Stimulated activated CD8-positive, alpha-beta memory T cell treated with anti-CD3 and anti-CD28 coated beads, Interleukin-15, amount 100 ng/mL, for 24 hours (primary cell): ENCODE results near the gene GALNT17.

Experiments
- DNase-seq: peaks from one replicate; pipeline ENCODE4 v3.0.0-alpha.2; 2020; ENCODE audit warnings: low read depth

GALNT17 gene

DNA sequence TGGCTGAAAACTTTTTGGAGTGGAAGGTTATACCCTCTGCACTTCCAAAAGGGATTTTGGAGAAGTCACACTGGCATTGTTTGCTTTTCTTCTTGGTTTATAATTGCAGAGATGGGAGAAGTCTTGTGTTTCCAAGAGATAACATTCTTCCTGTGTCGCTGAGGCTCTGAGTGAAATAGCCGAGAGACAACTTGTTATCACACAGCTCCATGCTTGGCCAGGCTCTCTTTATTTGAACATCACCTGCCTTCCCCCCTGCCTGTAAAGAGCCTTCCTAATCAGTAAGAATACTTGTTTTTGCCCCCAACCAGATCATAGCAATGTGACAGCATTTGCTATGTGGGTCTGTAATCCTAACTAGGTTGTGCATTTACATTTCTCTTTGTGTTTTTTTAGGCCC lies 270.7 kb downstream of the GALNT17 start:
- DNase-seq, result no peak

DNA sequence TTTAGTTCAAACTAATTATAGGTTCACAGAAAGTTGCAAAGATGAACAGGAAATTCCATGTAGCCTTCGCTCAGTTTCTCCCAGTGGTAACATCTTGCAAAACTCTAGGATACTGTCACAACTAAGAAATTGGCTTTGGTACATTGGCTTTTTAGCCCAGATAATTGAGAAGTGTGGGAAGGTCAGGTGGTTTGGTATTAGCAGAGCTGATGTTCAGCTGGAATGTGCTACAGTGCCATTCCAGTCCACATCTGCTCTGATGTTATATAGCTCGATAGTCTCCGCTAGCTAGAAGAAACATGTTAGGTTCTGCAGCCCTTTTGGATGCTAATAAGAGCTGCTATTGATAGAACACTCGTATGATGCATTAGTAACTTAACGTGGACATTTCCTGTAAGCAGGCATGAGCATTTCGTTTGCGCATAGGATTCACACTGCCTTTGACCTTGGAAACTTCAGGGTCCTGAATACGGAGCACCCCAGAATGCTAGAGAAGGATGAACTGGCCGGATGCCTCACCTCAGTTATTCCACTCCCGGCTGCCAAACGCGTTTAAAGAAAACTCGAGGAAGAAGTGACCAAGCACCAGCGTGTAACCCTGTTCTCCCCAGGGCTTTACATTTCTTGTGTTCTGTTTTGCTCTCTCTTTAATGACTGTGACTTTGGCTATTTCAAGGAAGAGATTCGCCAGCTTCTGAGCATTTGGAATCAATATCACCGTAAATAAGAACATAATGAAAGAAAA lies 271.4 kb downstream of the GALNT17 start:
- no peak for DNase-seq

DNA sequence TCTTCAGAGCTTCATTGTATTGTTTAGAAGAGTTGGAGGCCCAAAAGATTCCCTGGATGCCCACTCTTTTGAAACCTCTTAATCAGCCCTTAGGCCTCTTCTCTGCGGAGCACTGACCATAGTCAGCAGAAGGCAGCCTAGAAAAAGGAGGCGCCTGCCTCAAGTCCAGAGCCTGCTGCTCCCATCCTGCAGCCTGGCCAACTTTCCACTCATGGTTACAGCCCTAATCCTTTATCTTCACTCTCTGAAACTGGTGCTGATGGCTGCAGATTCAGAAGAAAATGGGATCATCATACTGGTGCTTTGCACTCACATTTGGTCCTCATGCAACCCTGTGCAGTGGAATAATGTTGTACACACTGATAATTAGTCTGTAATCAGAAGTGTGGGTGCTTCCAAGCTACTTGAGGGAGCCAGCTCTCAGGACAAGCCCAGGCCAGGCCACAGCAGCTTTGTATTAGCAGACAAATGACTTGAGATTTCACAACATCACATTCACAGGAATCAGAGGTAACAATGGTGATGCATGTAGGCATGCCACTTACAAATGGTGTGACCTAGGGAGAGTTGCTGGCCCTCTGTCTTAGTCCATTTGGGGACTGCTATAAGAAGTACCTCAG lies 272.9 kb downstream of the GALNT17 start:
- DNase-seq, result no peak

DNA sequence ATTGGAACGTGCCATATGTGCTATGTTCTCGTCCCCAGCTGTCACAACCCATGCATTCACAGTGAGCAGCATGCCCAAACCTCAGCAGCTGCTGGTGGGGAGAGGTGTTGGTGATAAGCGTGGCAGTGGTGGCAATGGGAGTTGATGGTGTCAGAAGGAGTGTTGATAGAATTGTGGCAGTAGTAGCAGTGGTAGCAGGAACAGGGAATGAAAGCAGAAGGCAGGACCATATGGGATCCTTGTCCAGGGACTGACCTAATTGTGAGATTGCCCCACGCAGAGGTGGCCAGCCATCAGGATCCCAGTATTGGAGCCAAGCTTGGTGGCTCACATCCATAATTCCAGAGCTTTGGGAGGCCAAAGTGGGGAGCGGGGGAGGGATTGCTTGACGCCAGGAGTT lies 276.3 kb downstream of the GALNT17 start:
- DNase-seq, result no peak

DNA sequence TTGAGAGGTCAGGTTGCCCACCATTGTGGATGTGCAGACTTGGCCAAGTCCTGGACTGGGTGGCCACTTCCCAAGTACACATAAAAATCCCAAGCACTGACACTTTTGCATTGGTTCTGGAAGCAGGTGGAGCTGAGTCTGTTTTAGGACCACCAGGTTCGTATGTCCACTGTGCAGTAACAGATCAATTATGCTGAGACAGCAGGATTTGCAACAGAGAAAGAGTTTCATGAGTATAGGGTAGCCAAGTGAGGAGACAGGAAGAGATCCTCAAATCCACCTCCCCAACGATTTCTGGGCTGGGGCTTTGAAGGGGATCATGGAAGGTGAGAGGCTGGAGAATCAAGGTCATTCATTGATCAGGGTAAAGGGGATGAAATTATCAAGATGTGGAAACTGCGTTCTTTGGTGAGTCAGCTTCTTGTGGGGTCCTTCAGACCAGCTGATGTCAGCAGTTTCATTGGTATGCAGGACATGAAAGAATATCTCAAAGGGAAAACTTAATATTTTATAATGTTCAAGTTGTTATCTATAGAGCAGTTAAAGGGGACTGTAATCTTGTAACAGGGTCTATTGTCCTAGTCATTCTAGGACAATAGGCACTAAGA lies 277.7 kb downstream of the GALNT17 start:
- no peak for DNase-seq

DNA sequence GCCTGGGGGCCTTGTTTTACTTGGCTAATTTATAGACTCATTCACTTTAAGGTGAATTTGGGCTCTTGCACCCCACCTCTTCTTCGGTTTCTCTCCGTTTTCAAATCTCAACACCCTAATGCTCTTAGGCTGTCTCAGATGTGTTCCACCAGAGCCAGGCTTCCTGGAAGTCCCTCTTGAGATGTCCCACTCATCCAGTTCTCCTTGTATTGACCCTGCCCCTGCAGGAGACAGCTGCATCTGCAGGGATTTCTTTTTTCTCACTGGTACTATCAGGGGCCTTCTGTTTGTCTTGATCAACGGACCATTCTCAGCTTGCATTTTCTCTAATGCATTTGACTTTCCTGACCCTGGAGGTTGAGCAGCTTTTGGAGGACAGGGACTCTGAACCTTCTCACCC lies 279.5 kb downstream of the GALNT17 start:
- no peak for DNase-seq

DNA sequence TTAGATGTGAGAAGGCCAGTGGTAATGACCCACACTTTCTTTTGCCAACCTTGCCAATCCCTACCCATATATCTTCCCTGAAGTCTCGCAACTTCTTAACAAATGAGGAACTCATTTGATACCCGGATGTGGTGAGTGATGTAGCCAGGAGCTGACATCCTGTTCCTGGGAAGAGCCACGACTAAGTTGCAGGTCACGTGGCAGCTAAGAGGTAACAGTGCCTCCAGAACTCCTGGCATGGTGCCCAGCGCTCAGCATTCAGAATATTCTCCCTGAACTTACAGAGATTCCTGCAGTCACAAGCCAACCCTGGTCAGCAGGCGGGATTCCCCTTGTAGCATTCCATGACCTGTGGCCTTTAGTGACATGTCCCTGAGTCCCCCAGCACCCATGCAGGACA lies 282.5 kb downstream of the GALNT17 start:
- no peak for DNase-seq

DNA sequence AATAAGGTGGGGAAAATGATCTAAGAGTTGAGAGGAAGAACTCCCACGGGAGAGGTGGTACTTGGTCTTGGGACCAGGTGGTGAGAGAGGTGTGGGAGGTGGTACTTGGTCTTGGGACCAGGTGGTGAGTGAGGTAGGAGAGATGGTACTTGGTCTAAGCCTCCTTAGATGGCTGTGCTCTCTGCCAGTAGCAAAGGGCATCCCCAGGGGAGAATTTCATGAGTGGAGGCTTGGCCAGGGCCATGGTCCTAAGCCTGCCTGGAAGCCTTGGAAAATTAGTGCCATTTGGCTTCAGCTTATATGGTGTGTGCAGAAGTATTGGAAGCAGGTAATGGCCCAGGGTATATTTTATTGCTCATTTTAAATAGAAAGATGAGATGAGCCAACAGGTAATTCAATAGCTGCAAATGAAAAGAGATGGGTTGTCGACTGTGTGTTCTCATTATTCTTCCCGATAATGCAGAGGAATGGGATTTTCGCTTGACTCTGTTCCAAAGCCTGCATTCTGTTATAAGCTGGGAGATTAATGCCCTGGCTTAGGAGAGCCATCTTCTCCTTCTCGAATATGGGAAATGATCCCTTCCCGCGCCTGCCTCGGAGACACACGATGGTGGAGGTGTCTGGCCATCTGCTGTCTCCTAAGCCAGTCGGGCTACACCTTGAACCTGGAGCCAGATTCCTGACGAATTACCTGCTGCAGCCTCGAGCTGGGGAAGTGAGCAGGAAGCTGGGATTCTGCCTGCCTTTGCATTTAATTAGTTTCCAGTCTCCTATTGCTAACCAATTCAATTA lies 287.8 kb downstream of the GALNT17 start:
- DNase-seq, result no peak

DNA sequence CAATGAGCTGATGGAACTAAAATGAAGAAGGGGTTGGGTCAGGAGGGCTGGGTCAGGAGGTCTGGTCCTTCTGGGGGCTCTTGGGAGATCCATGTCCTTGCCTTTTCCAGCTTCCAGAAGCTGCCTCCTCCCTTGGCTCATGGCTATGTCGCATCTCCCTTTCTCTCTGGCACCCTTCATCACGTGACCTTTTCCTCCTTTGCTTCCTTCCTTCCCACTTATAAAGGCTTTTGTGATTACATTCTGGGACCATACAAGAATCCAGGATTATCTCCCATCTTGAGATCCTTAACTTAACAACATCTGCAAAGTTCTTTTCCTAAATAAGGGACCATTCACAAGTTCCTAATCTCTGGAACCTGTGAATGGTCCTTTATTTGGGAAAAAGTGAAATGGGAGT lies 290.2 kb downstream of the GALNT17 start:
- no peak for DNase-seq

DNA sequence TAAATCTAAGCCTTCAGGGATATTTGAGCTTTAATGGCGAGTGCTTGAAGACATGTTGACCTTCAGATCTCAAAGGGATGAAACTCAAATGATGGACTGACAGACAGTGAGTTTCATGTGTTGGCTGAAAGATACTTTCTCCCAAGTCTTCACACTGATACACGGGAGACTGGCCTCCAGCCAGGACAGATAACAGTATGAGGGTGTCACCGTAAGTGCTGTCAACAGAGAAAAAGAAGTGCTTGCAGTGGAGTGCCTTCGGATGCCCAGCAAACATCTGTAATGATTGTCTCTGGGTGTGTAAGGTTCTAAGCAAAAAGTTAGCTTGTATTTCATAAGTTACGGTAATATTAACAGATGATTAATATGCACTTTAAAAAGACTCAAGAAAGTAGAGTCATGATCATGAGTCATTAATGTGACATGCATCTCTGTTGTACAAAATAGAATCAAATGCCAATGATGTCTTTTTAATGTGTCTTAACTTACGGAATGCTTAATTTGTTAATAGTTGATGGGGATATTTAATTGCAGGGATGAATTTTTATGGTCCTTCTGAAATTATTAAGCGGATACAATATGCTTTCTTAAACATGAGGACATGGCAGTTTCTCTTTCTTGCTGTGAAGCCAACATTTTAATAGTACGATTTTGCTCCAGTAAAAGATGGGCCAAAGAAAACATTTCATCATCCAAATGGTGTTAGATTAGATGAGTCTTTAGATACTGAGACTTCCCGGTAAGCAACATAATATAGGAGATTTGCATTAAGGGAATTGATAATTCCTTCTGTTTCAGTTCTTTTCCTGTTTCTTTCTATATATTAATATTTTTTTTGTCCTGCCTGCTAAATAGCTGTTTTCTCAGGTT lies 292.5 kb downstream of the GALNT17 start:
- DNase-seq, result no peak

DNA sequence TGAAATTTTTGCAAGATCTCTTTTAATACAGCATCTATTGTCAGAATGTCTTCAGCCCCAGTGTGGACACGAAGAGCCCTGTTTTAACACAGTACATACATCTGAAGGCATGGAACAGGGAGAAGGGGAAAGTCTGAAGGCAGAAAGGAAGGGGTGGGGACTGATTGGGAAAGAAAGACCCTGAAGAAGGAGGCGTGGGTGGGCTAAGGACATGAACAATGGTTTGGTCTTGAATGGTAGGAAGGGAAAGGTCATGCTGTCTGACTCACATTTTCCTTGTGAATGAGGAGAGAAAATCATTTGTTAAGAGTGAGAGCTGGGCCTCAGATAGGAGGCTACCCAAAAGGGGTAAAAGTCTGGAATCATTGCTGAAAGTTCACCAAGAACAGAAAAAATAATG lies 297.1 kb downstream of the GALNT17 start:
- no peak for DNase-seq

DNA sequence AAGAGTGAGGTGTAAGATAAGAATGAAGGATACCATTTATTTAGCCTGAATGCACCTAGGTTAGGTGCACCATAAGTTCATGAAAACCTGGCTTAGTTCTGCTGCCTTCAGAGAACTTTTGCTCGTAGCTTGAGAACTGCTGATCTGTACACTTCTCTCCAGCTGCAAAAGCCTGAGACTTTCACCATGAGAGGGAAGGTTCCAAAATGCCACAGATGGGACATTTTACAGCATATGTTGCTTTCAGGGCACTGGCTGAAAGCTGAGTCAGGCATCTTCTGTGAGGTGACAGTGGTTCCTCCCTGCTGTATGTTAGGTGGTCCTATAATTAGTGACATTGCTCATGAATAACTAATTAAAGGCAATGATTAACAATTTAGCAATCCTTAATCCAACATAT lies 298.3 kb downstream of the GALNT17 start:
- no peak for DNase-seq

DNA sequence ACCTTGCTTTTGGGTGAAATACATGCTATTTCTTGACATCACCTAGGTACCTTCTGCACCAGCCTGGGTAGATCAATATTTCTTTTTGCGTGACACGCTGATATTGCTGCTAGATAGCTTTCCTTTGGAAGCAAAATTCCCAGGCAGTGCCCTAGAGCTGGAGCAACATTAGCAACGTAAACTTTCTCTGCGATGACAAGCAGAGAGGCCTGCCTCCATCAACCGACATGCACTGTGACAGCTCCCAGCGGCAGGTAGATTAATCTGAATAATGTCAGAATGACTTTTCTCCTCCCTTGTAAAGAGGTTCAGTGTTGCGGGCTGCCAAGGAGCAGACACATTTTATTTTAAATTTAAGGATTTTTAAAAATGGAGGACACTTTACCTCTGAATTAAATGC lies 307.4 kb downstream of the GALNT17 start:
- no peak for DNase-seq

DNA sequence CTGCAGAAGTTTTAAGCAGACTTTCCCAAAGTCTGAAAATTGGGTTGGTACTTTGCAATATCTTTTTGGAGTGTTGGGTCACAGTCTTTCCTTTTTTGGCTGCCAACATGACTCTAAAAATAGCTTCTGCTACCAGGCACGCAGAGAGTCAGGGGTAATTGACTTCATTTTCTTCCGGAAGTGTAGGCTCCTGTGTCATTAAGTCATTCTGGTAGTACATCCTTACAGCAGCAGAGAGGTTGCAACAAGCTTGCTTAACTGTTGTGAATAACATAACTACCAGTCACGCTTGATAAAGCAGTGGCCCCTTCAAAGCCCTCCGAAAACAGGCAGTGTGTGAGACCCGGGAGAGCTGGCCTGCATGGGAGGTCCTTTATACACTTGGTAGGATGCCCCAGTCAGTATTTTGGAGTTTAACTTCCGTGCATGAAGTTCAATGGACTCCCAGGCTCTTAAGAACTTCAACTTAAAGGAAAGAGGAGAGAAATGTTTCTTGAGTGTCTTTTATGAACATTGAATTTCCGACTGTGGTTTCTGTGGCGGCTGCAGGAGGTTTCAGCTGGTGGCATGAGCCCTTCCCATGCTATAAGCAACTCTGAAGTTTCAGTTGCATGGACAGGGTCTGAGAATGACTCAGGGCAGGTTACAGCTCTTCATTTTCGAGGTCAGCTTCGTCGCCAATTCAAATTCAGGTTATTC lies 310.7 kb downstream of the GALNT17 start:
- no peak for DNase-seq

DNA sequence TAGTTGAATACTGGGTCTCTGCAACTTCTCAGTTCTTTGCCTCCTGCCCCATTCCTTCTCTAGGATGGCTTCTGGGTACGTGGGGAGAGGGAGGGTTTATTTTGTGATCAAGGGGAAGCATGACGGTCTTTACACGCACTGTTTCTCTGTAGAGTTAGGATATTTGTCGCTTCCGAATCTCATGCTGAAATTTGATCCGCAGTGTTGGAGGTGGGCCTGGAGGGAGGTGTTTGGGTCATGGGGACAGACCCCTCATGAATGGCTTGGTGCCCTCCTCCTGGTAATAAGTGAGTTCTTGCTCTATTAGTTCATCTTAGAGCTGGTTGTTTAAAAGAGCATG lies 311.2 kb downstream of the GALNT17 start:
- no peak for DNase-seq

DNA sequence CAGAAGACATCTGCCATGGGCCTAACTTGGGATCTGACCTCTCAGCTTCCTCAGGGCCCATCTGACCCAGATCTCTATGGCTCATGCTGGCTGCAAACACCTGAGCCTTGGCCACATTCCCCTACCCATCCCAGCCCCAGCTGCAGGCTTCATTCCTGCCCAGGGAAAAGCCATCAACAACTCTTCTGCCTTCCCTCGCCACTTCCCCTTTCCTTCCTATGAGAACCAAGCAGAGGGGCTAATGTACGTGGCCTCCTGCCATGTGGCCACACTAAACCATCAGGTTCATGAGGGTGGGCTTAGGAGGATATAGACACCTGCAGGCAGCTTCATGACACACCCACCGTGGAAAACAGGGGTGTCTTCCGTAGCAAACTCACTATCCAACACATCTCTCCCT lies 312.2 kb downstream of the GALNT17 start:
- DNase-seq, result no peak

DNA sequence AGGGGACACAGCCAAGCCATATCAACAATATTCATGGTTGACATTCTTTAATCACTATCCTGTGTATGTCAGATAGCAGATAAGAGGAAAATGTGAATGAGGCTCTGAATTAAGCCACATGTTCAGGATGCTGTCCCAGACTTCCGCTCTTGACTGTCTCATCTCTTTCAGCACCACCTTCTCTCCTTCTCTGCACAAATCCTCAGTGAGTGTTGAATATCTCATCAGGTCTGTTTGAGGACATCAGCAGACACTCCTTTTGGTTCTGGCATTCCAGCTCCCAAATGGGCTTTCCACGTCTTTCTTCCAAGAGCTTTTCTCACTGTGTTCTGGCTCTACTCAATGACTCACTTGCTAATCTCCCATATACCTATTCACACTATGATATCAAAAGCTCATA lies 321.7 kb downstream of the GALNT17 start:
- DNase-seq, result no peak

DNA sequence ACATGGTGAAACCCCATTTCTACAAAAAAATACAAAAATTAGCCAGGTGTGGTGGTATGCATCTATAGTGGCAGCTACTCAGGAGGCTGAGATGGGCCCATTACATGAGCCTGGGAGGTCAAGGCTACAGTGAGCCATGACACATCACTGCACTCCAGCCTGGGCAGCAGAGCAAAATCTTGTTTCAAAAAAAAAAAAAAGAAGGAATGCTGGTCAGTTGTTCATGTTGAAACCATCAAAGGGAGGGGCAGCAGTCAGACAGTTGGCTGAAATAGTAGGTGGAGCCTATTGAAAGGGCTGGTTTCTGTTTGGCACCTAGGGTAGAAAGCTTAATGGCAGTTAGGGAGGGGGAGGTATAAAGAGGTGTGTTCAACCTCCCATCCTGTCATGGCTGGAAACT lies 323.0 kb downstream of the GALNT17 start:
- DNase-seq, result no peak

DNA sequence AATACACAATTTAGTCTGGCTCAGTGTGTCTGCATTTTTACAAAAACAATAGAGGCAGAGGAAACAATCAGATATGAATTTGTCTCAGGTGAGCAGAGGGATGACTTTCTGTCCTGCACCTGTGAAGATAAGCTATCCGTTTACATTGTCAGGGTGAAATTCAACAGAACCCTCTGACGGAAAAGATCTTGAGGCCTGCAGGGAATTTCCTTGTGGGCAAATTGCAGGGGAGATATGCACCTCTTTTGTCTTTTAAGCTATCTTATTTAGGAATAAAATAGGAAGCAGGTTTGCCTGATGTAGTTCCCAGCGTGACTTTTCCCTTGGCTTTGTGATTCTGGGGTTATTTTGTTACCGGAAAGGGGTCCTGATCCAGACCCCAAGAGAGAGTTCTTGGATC lies 325.1 kb downstream of the GALNT17 start:
- DNase-seq, result no peak

DNA sequence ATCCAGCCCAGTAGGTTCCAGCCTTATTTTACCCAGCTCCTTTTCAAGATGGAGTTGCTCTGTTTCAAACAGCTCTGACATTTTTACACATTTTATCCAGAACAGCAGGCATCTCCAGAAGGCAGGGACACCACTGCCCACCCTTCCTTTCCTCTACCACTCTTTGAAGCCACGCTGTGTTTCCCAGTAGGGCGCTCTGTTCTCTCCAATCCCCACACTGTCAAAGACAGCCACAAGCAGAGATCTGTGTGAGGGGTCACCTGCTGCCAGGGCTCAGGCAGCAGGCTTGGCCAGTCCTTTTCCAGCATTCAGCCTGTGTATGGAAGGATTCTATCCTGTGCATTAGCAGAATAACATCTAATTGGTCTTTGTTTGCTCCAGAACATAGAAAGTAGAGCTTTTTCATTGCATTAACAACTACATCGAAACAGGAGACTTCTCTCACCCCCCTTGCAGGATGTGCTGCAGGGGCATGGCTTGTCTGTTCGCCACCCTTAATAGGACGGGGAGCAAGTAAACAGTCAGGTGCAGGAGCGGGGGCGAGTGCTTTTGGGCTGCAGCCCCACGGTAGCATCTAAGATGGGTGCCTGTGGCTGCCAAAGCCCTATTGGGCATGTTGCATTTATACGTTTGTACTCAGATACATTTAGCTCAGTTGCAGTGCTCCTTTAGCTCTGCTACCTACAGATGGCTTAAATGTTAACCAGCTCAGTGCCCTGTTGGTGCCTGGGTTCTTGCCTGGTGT lies 326.1 kb downstream of the GALNT17 start:
- DNase-seq, result no peak

DNA sequence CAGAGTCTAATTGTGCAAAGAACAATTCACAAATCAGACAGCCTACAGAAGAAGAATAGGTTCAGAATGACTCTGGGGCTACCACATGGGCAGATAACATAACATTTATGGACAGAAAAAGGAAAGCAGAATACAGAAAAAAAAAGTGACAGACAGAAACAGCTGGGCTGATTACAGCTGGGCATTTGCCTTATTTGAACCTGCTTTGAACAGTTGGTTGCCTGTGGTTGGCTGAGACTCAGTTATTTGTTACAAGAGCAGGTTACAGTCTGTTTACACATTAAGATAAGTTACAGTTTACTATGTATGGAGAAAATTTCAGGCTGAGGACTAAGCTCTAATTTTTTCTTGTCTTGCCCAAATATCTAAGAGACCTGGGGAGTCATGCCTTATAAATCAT lies 327.2 kb downstream of the GALNT17 start:
- DNase-seq, result no peak
